GM19099 (cell line): ENCODE results near the gene PIEZO2.

Experiments
- POLR2A ChIP-seq: IDR thresholded peaks from 3 replicates; pipeline ENCODE4 v1.6.1; 2011; ENCODE audit warnings: low read depth; ENCODE audit not compliant: insufficient read length; ENCODE audit errors: extremely low read depth

The PIEZO2 gene

GRCh38 chr18:10965119-10965518 lies 184.2 kb downstream of the PIEZO2 start:
- TF ChIP-seq POLR2A = no peak

GRCh38 chr18:10953672-10954071 lies 195.7 kb downstream of the PIEZO2 start:
- no peak for TF ChIP-seq POLR2A

- TF ChIP-seq POLR2A = no peak
These were observed 197.5 kb downstream of the PIEZO2 start for GRCh38 chr18:10951631-10952544.

GRCh38 chr18:10950876-10951630 lies 198.3 kb downstream of the PIEZO2 start:
- no peak for TF ChIP-seq POLR2A

- TF ChIP-seq POLR2A = no peak
These were observed 199.1 kb downstream of the PIEZO2 start for GRCh38 chr18:10950080-10950875.

- no peak for TF ChIP-seq POLR2A
These were observed 199.7 kb downstream of the PIEZO2 start for GRCh38 chr18:10949655-10950054.

- no peak for TF ChIP-seq POLR2A
These were observed 200.9 kb downstream of the PIEZO2 start for GRCh38 chr18:10948421-10948820.

- TF ChIP-seq POLR2A = no peak
These were observed 203.3 kb downstream of the PIEZO2 start for GRCh38 chr18:10946058-10946457.

GRCh38 chr18:10942998-10943397 lies 206.4 kb downstream of the PIEZO2 start:
- no peak for TF ChIP-seq POLR2A

GRCh38 chr18:10939822-10940221 lies 209.5 kb downstream of the PIEZO2 start:
- no peak for TF ChIP-seq POLR2A

GRCh38 chr18:10937743-10938640 lies 211.4 kb downstream of the PIEZO2 start:
- TF ChIP-seq POLR2A = no peak

GRCh38 chr18:10936176-10937053 lies 213.0 kb downstream of the PIEZO2 start:
- no peak for TF ChIP-seq POLR2A

- TF ChIP-seq POLR2A = no peak
These were observed 213.8 kb downstream of the PIEZO2 start for GRCh38 chr18:10935588-10935987.

- no peak for TF ChIP-seq POLR2A
These were observed 219.3 kb downstream of the PIEZO2 start for GRCh38 chr18:10930076-10930475.
